NCI-H2107 treated with DMSO at 0.1 percent for 48 hours (cell line): ENCODE results near the gene WNK3.

Experiments used
- DNase-seq: peaks from one replicate; lab custom pipeline; 2025; ENCODE audit not compliant: unreplicated experiment; lab: John Stamatoyannopoulos, UW

WNK3 gene

GRCh38 chrX:54171527-54172250, 186.2 kb downstream of the WNK3 start:
- DNase-seq: no peak

- no peak for DNase-seq
These were observed 186.8 kb downstream of the WNK3 start for GRCh38 chrX:54171091-54171490.

GRCh38 chrX:54166915-54167314, 190.9 kb downstream of the WNK3 start:
- DNase-seq: no peak

- DNase-seq: no peak
These were observed 200.3 kb downstream of the WNK3 start for GRCh38 chrX:54157561-54157960.
